HepG2 (cell line): ENCODE data around the gene IL4I1. TPM values are rescaled to one million over a fixed set of nuclear protein-coding genes. Genes with fewer than 3 reads are reported as not detected.

Source experiments
- BATF2 ChIP-seq: sonication (generic); formaldehyde crosslinking; IDR thresholded peaks from 2 replicates; pipeline ENCODE4 v1.8.0; 2022; ENCODE audit warnings: mild to moderate bottlenecking, missing genetic modification reagents, moderate library complexity
- CC2D1A ChIP-seq: sonication (generic); formaldehyde crosslinking; IDR thresholded peaks from 2 replicates; pipeline ENCODE4 v1.8.1; 2023; ENCODE audit warnings: mild to moderate bottlenecking, missing genetic modification reagents
- CREB1 ChIP-seq, 2 experiments: fragments of 450-650 bp in 1 of 2; IDR thresholded peaks; 2 replicates each; pipeline ENCODE4 v1.6.1; 2016 to 2017; ENCODE audit warnings: control low read depth in 1 of 2, mild to moderate bottlenecking in 1 of 2, missing compliant biosample characterization in 1 of 2, missing genetic modification characterization in 1 of 2
- FLYWCH1 ChIP-seq: sonication (generic); formaldehyde crosslinking; IDR thresholded peaks from 2 replicates; pipeline ENCODE4 v1.8.1; 2023; ENCODE audit warnings: mild to moderate bottlenecking, missing genetic modification reagents
- IRX3 ChIP-seq: sonication (generic); formaldehyde crosslinking; IDR thresholded peaks from 2 replicates; pipeline ENCODE4 v1.8.1; 2023; ENCODE audit warnings: mild to moderate bottlenecking, low read depth, missing genetic modification reagents, borderline replicate concordance
- MAFG ChIP-seq: sonication (generic); formaldehyde crosslinking; IDR thresholded peaks from 2 replicates; pipeline ENCODE4 v1.5.1; 2020; ENCODE audit warnings: mild to moderate bottlenecking, missing genetic modification reagents
- NAIF1 ChIP-seq: sonication (generic); formaldehyde crosslinking; IDR thresholded peaks from 2 replicates; pipeline ENCODE4 v1.5.0; 2020; ENCODE audit warnings: mild to moderate bottlenecking, missing genetic modification reagents, borderline replicate concordance
- NRL ChIP-seq: sonication (generic); formaldehyde crosslinking; IDR thresholded peaks from 2 replicates; pipeline ENCODE4 v1.5.0; 2020; ENCODE audit warnings: missing genetic modification reagents, mild to moderate bottlenecking, moderate library complexity, borderline replicate concordance
- PBX2 ChIP-seq: IDR thresholded peaks from 2 replicates; pipeline ENCODE4 v1.6.1; 2016; ENCODE audit warnings: control low read depth
- SOX13 ChIP-seq, 3 experiments: fragments of 450-650 bp in 1 of 3; sonication (generic) in 1 of 3; formaldehyde crosslinking in 1 of 3; IDR thresholded peaks in 2 of 3; conservative IDR thresholded peaks in 1 of 3; 2 replicates each; pipeline versions ENCODE4 v1.5.0 to v1.6.1; 2016 to 2020; ENCODE audit warnings: antibody characterized with exemption in 1 of 3, mild to moderate bottlenecking in 1 of 3, missing compliant biosample characterization in 1 of 3, missing genetic modification reagents in 1 of 3, moderate library complexity in 1 of 3
- ZBTB4 ChIP-seq: sonication (generic); formaldehyde crosslinking; IDR thresholded peaks from 2 replicates; pipeline ENCODE4 v1.4.0; 2020; ENCODE audit warnings: missing genetic modification reagents, mild to moderate bottlenecking, borderline replicate concordance
- ZNF564 ChIP-seq: sonication (generic); formaldehyde crosslinking; IDR thresholded peaks from 2 replicates; pipeline ENCODE4 v1.8.1; 2023; ENCODE audit warnings: mild to moderate bottlenecking, missing genetic modification reagents
- ZNF691 ChIP-seq: sonication (generic); formaldehyde crosslinking; IDR thresholded peaks from 2 replicates; pipeline ENCODE4 v1.4.0; 2020; ENCODE audit warnings: missing genetic modification reagents, low read depth, mild to moderate bottlenecking, borderline replicate concordance
- ZNF747 ChIP-seq: sonication (generic); formaldehyde crosslinking; IDR thresholded peaks from 2 replicates; pipeline ENCODE4 v1.8.1; 2023; ENCODE audit warnings: missing genetic modification reagents, mild to moderate bottlenecking, borderline replicate concordance
- ZSCAN21 ChIP-seq: sonication (generic); formaldehyde crosslinking; IDR thresholded peaks from 2 replicates; pipeline ENCODE4 v1.8.0; 2022; ENCODE audit warnings: mild to moderate bottlenecking, missing genetic modification reagents, moderate library complexity, borderline replicate concordance
- polyA plus RNA-seq, 8 experiments: library from polyadenylated mRNA; depleted of rRNA in 3 of 8; stranded (reverse) in 7 of 8; unstranded in 1 of 8; fragments of >200 nt; fragmentation: Illumina TruSeq in 4 of 8; extraction: Trizol in 4 of 8; gene quantifications; 2 replicates each; pipeline versions ENCODE4 v1.2.1 to v1.2.3, GENCODE V29; 2011 to 2016; ENCODE audit warnings: low read depth in 4 of 8, missing spikeins in 1 of 8, mixed read lengths in 1 of 8; ENCODE audit not compliant: insufficient read depth in 1 of 8
- total RNA-seq, 5 experiments: library from RNA; depleted of rRNA; stranded (reverse); fragments of >200 nt; fragmentation: Illumina TruSeq; extraction: Trizol; gene quantifications; 2 replicates each; pipeline ENCODE4 v1.2.3, GENCODE V29; 2016; ENCODE audit warnings: low read depth in 1 of 5
- TF ChIP-seq, protein P1 (sequence below): IDR thresholded peaks from 2 replicates; pipeline ENCODE4 v1.4.0; 2020; ENCODE audit warnings: mild to moderate bottlenecking, missing genetic modification reagents

IL4I1 gene
- total and polyA plus RNA-seq, 2 of the 13 experiments (the other 11 are each of a cell fraction or from before 2014, with no cell fraction given): not detected

DNA sequence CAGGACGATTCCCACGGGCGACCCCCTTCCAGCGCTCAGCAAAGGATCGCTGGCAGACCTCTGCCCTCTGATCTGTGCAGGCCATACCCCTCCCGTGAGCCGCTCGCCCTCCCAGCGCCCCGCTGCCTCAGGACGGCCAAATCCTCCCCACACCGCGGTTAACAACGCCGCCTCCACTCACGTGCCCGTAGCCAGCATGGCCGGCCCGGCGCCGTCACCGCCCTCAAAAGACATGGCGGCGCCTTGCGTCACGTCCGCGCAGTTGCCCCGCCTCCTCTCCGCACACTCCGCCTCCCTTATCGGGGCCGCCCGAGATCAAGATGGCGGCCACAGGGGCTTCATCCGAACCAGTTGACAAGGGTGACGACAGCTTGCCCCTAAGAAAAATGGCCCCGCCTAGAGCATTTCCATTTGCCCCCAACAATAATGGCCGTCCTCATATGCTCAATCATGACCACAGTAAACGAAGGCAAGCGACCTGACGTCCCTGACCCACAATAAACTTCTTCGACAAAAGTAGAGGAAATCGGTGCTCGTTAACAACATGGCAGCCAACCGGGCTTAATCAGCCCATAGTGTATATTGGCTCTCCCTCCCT, 20.2 kb downstream of the IL4I1 start (continued):
- no peak for TF ChIP-seq PBX2 (CRISPR knock-in tag)
- TF ChIP-seq FLYWCH1 (CRISPR knock-in tag): no peak
- TF ChIP-seq SOX13 (IDR thresholded peaks at IDR 0.05): no peak
- TF ChIP-seq SOX13 (CRISPR knock-in tag; conservative IDR thresholded peaks at IDR 0.05 in 1 of 2, IDR thresholded peaks at IDR 0.05 in 1 of 2): 0 out of 4 replicates have a peak, but pooled peaks of 1 of the 2 experiments have one; percentile 19
- no peak for TF ChIP-seq ZNF564
- no peak for TF ChIP-seq ZBTB4 (CRISPR knock-in tag)
- TF ChIP-seq CREB1 (IDR thresholded peaks at IDR 0.05): peak; percentile 96
- TF ChIP-seq CREB1 (CRISPR knock-in tag; IDR thresholded peaks at IDR 0.05): peak; percentile 98
- no peak for TF ChIP-seq CC2D1A (CRISPR knock-in tag)
- peak; percentile 48; the same call in 1 of the 2 replicates for TF ChIP-seq ZSCAN21
- TF ChIP-seq ZNF747 (CRISPR knock-in tag): peak; percentile 94
- no peak; the same call in 1 of the 2 replicates for TF ChIP-seq ZNF691 (CRISPR knock-in tag)
- TF ChIP-seq NAIF1 (CRISPR knock-in tag): no peak
- no peak for TF ChIP-seq MAFG
- 0 out of 2 replicates have a peak, but pooled peaks have one; percentile 43 for TF ChIP-seq NRL (CRISPR knock-in tag)
- TF ChIP-seq BATF2 (CRISPR knock-in tag): 0 out of 2 replicates have a peak, but pooled peaks have one; percentile 59
- TF ChIP-seq, protein P1, sequence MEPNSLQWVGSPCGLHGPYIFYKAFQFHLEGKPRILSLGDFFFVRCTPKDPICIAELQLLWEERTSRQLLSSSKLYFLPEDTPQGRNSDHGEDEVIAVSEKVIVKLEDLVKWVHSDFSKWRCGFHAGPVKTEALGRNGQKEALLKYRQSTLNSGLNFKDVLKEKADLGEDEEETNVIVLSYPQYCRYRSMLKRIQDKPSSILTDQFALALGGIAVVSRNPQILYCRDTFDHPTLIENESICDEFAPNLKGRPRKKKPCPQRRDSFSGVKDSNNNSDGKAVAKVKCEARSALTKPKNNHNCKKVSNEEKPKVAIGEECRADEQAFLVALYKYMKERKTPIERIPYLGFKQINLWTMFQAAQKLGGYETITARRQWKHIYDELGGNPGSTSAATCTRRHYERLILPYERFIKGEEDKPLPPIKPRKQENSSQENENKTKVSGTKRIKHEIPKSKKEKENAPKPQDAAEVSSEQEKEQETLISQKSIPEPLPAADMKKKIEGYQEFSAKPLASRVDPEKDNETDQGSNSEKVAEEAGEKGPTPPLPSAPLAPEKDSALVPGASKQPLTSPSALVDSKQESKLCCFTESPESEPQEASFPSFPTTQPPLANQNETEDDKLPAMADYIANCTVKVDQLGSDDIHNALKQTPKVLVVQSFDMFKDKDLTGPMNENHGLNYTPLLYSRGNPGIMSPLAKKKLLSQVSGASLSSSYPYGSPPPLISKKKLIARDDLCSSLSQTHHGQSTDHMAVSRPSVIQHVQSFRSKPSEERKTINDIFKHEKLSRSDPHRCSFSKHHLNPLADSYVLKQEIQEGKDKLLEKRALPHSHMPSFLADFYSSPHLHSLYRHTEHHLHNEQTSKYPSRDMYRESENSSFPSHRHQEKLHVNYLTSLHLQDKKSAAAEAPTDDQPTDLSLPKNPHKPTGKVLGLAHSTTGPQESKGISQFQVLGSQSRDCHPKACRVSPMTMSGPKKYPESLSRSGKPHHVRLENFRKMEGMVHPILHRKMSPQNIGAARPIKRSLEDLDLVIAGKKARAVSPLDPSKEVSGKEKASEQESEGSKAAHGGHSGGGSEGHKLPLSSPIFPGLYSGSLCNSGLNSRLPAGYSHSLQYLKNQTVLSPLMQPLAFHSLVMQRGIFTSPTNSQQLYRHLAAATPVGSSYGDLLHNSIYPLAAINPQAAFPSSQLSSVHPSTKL: peak; percentile 22; the same call in 1 of the 2 replicates
- no peak for TF ChIP-seq IRX3 (CRISPR knock-in tag)
